ENCODE results near the gene RBM4B.

- no peak for TF ChIP-seq ZBTB7A (IDR thresholded peaks at IDR 0.05; ENCODE audit: low read depth)
- TF ChIP-seq RAD21 (IDR thresholded peaks at IDR 0.05; ENCODE audit: low read depth), result no peak
- TF ChIP-seq YY1 (IDR thresholded peaks at IDR 0.05; ENCODE audit: low read depth), result no peak
- TF ChIP-seq TCF12 (IDR thresholded peaks at IDR 0.05; ENCODE audit: low read depth), result no peak
- TF ChIP-seq TAF1 (IDR thresholded peaks at IDR 0.05; ENCODE audit: low read depth), result no peak
- TF ChIP-seq REST (IDR thresholded peaks at IDR 0.05; ENCODE audit: low read depth), result no peak
- TF ChIP-seq EP300 (IDR thresholded peaks at IDR 0.05; ENCODE audit: borderline replicate concordance), result no peak
- TF ChIP-seq TEAD4 (IDR thresholded peaks at IDR 0.05), result no peak
- TF ChIP-seq CEBPB (IDR thresholded peaks at IDR 0.05), result no peak
These were observed 43.3 kb upstream of the RBM4B start for GRCh38 chr11:66720899-66721470.

All from Ishikawa (cell line).